Measurements from ENCODE around the gene PKNOX2. TPM values are rescaled to one million over a fixed set of nuclear protein-coding genes. Genes with fewer than 3 reads are reported as not detected.

The PKNOX2 gene
- total RNA-seq, 4 donors from 2014 or later, result 0.51 to 4.3 (median 2.3) TPM

DNA sequence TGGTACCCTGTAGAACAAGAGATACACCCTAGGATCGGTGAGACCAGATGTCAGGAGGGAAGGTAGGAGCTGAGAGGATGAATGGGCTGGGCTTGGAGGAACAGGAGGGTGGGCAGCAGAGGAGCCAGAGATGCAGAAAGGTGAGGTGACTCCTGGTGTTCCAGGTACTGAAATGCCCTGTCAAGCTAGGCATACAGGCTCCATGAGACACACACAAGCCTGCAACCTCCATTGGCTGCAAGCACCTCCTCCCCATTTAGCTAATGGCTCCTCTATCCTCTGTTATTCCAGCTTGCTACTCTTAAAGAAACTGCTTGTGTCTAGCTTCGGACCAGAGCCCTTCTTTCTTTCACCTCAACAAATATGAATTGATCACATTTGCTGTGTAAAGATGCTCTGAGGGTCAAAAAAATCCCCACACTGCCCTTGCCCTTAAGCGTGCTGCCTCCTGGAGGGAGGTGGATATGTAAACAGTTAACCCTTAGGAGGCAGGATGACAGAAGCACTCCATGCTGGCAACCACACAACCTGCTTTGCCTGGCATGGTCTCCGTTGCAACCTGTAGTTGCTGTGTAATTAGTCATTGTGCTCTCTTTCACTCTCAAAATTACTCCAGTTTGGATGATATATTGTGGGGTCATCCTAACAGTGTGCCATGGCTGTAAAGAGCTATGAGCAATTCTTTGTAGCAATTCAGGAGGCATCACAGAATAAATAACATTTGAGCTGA, 156.0 kb downstream of the PKNOX2 start:
- TF ChIP-seq CTCF (IDR thresholded peaks at IDR 0.05; ENCODE audit: low read depth), result no peak

- TF ChIP-seq CTCF (IDR thresholded peaks at IDR 0.05; ENCODE audit: low read depth), result no peak
Measured at GRCh38 chr11:125322289-125322688, 157.7 kb downstream of the PKNOX2 start.

GRCh38 chr11:125325196-125325595, 160.6 kb downstream of the PKNOX2 start:
- TF ChIP-seq CTCF (IDR thresholded peaks at IDR 0.05; ENCODE audit: low read depth), result no peak

DNA sequence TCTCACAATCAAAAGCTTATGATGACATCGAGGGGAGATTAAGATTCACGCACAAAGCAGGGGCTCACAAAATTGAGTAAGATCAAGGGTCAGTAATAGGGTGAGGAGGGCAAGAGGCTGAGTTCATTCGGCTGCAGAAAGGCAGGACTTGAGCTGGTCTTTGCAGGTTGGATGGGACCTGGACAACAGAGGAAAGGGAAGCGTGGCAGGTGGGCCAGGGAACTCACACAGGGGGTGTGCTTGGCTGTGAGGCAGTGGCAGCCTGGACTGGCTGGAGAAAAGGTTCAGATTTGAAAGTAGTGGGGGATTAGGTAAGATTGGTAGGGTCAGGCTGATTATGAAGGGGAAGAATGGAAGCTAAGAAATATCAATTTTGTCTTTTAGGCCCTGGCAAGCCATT, 161.6 kb downstream of the PKNOX2 start:
- TF ChIP-seq CTCF (IDR thresholded peaks at IDR 0.05; ENCODE audit: low read depth), result no peak

GRCh38 chr11:125327518-125328224, 163.1 kb downstream of the PKNOX2 start:
- TF ChIP-seq CTCF (IDR thresholded peaks at IDR 0.05; ENCODE audit: low read depth), result no peak

DNA sequence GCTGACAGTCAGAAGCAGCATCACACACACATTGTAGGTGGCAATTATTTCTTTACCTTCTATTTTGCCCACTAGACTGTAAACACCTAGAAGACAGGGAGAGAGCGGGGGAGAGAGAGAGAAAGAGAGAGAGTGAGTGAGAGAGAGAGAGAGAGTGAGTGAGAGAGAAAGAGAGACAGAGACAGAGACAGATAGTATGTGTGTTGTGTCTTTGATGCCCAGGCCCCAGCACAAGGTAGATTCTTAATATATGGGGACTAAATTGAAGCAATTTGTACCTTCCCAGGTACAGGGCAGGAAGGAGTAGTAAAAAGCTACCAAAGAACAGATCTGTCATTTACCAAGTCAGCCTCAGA, 163.7 kb downstream of the PKNOX2 start:
- TF ChIP-seq CTCF (IDR thresholded peaks at IDR 0.05; ENCODE audit: low read depth), result no peak

DNA sequence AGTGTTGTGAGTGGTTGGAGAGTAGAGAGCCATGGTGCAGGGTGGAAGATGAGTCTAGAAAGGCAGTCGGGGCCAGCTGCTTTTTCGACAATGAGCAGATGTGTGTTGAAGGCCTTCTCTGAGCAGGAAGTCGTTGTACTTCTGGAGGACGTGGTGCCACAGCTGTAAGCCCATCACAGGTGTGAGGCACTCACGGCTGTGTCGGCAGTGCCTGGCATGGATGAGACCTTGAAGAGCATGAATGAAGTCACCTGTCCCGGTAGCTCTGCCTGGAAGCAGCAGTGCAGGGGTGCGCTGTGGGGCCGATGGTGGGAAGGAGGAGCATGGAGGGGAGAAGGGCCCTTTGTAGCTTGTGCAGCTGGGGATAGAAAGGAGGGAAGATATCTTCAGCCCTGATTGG, 165.2 kb downstream of the PKNOX2 start:
- no peak for TF ChIP-seq CTCF (IDR thresholded peaks at IDR 0.05; ENCODE audit: low read depth)
